HG02571 (cell line): ENCODE measurements around the gene KCNE2.
"Not testable (repeated sequence)": the region's sequence is repeated elsewhere in the genome, so short reads cannot be mapped to it uniquely, and the experiment has no call there.

ENCODE experiments used
- ATAC-seq: cut with Tn5 transposase; IDR thresholded peaks from one replicate; pipeline ENCODE4 v1.9.1; 2021; ENCODE audit warnings: mild to moderate bottlenecking, moderate library complexity; ENCODE audit not compliant: unreplicated experiment

The KCNE2 gene

DNA sequence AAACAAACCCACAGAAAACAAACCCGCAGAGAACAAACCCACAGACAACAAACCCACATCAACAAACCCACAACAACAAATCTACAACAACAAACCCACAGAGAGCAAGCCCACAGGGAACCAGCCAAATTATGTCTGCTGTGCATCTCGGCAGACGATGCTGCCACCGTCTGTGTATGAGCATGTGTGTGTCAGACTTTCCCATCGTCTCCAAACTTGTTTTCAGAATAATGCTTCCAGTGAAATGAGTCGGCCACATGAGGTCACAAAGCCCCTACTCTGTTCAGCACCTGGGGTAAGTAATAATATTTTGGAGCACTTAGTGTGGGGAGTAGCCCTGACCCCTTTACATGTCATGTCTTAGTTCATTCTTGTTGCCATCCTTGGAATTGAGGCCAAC, 42.3 kb downstream of the KCNE2 start:
- ATAC-seq: not testable (repeated sequence)

DNA sequence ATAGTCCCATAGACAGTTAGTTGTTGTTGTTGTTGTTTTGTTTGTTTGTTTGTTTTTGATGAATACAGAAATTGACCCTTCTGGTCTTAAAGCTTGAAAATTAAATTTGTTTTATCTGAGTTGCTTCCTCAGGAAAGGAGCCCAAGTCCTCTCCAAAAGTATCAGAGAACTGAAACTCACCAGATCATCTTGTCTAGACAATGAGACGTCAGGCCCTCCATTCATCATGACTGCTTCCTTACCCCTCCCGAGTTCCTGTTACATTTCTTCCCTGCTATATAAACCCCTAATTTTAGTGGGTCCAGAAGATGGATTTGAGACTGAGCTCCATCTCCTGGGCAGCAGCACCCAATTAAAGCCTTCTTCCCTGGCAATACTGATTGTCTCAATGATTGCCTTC, 42.9 kb downstream of the KCNE2 start:
- not testable (repeated sequence) for ATAC-seq

GRCh38 chr21:34407294-34407693, 43.5 kb downstream of the KCNE2 start:
- ATAC-seq: not testable (repeated sequence)

DNA sequence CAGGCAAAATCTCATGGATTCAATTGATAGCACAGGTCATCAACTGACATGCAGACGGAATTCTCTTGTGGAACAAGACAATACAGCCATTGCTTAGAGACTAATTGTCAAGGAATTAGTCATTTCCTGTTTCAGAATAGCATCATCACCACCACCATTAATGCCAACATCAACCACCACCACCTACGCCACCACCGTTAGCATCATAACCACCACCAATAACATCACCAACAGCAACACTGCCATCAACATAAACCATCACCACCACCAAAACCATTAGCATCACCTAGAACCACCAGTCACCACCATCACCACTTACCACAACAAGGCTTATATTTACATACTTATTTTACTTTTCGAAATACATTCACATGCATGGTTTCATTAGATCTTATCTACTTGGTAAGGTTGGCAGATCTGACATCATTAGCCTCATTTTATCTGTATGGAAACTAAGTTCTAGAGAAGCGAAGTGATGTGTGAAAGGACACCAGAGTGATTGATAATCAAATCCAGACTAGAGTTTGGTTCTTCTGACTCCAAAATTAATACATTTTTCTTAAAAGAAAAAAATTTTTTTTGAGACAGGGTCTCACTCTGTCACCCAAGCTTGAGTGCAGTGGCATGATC, 53.8 kb downstream of the KCNE2 start:
- not testable (repeated sequence) for ATAC-seq
